ENCODE measurements around the gene CLPTM1.
A peak's percentile ranks its signal among the peaks of the same experiment; 100 is the strongest.
"Not testable (repeated sequence)": the region's sequence is repeated elsewhere in the genome, so short reads cannot be mapped to it uniquely, and the experiment has no call there.

Gene CLPTM1

GRCh38 chr19:44942067-44942571 lies 13.1 kb upstream of the CLPTM1 start, which contains the start of gene APOC4:
Gene APOC4 (plus strand): TSS chr19:44942237. CDS start chr19:44942278, 41 bp downstream.
- no peak for DNase-seq (ENCODE audit: low read depth)

- no peak for DNase-seq (ENCODE audit: low read depth)
Measured at GRCh38 chr19:44943801-44944249, 11.4 kb upstream of the CLPTM1 start.

- no peak for DNase-seq (ENCODE audit: low read depth)
Measured at GRCh38 chr19:44947041-44947581, 8.1 kb upstream of the CLPTM1 start.

GRCh38 chr19:44948237-44948636 lies 6.9 kb upstream of the CLPTM1 start:
- no peak for DNase-seq (ENCODE audit: low read depth)

- DNase-seq (ENCODE audit: low read depth): no peak
Measured at GRCh38 chr19:44948763-44949374, 6.3 kb upstream of the CLPTM1 start.

GRCh38 chr19:44949550-44949949 lies 5.6 kb upstream of the CLPTM1 start:
- DNase-seq (ENCODE audit: low read depth): no peak

GRCh38 chr19:44951179-44952159 lies 3.7 kb upstream of the CLPTM1 start:
- peak; percentile 75 for DNase-seq (ENCODE audit: low read depth)

- no peak for DNase-seq (ENCODE audit: low read depth)
Measured at GRCh38 chr19:44954278-44954648, 917 bp upstream of the CLPTM1 start.

GRCh38 chr19:44955505-44956439 lies 592 bp downstream of the CLPTM1 start:
- DNase-seq (ENCODE audit: low read depth): no peak

- DNase-seq (ENCODE audit: low read depth): no peak
Measured at GRCh38 chr19:44957526-44957925, 2.3 kb downstream of the CLPTM1 start.

- DNase-seq (ENCODE audit: low read depth): no peak
Measured at GRCh38 chr19:44958090-44958489, 2.9 kb downstream of the CLPTM1 start.

GRCh38 chr19:44959691-44960090 lies 4.5 kb downstream of the CLPTM1 start:
- no peak for DNase-seq (ENCODE audit: low read depth)

GRCh38 chr19:44960906-44961728 lies 5.9 kb downstream of the CLPTM1 start:
- no peak for DNase-seq (ENCODE audit: low read depth)

GRCh38 chr19:44961821-44962220 lies 6.6 kb downstream of the CLPTM1 start:
- DNase-seq (ENCODE audit: low read depth): no peak

GRCh38 chr19:44968118-44968517 lies 12.9 kb downstream of the CLPTM1 start:
- DNase-seq (ENCODE audit: low read depth): no peak

GRCh38 chr19:44968670-44969069 lies 13.5 kb downstream of the CLPTM1 start:
- no peak for DNase-seq (ENCODE audit: low read depth)

- DNase-seq (ENCODE audit: low read depth): no peak
Measured at GRCh38 chr19:44969437-44969836, 14.3 kb downstream of the CLPTM1 start.

- DNase-seq (ENCODE audit: low read depth): not testable (repeated sequence)
Measured at GRCh38 chr19:44971451-44971850, 16.3 kb downstream of the CLPTM1 start.

- DNase-seq (ENCODE audit: low read depth): no peak
Measured at GRCh38 chr19:44972802-44973201, 17.6 kb downstream of the CLPTM1 start.

- DNase-seq (ENCODE audit: low read depth): no peak
Measured at GRCh38 chr19:44973982-44974735, 19.0 kb downstream of the CLPTM1 start.

All from amniotic epithelial cell (primary cell).